ENCODE results near the gene YPEL4. TPM values are rescaled to one million over a fixed set of nuclear protein-coding genes. Genes with fewer than 3 reads are reported as not detected.

The YPEL4 gene
- total RNA-seq, 1 experiment from 2014 or later: 0.32 TPM

- Histone ChIP-seq H4K20me1 (ENCODE audit: insufficient read depth) (no peaks in the 10 kb centered on the region), H3K36me3 (ENCODE audit: control insufficient read depth in 1 of 2, insufficient read depth in 2 of 2, low read length in 2 of 2) (no peaks in the 10 kb centered on the region), H3K4me2 (ENCODE audit: low read length) (no peak overlapping the region; the same call in 1 of the 2 replicates), H2AFZ (ENCODE audit: low read depth, low read length, poor library complexity, severe bottlenecking) (no peak overlapping the region), H3K79me2 (ENCODE audit: insufficient read depth, low read length) (no peaks in the 10 kb centered on the region), H3K9ac (ENCODE audit: low read length) (no peak overlapping the region), H3K27ac (ENCODE audit: low read depth, low read length) (no peak overlapping the region), H3K27me3 (ENCODE audit: insufficient read depth, low read length) (no peaks in the 10 kb centered on the region), H3K9me3 (ENCODE audit: control insufficient read depth in 1 of 2, insufficient read depth in 1 of 2, low read depth in 1 of 2, low read length in 2 of 2) (no peaks in the 10 kb centered on the region), H3K9me2 (ENCODE audit: insufficient read depth) (no peaks in the 10 kb centered on the region), H3K4me3 (replicated peaks in 1 of 2; ENCODE audit: low read depth in 1 of 2, low read length in 2 of 2) (no peak overlapping the region), H3K4me1 (ENCODE audit: control insufficient read depth in 1 of 2, insufficient read depth in 2 of 2, low read length in 2 of 2) (peaks cover 0 to 10% of the 10 kb centered on the region in 2 experiments; a peak in 2 of 4 replicates)
- no TSS peak for BruUV-seq (replicated peaks)
- TF ChIP-seq EGR1 (IDR thresholded peaks at IDR 0.05; ENCODE audit: low read depth): no peak
- TF ChIP-seq SP1 (IDR thresholded peaks at IDR 0.05; ENCODE audit: low read depth): no peak
- no peak for TF ChIP-seq EZH2 (IDR thresholded peaks at IDR 0.05)
- no peak for TF ChIP-seq CTCF (IDR thresholded peaks at IDR 0.05 in 2 of 3, conservative IDR thresholded peaks at IDR 0.05 in 1 of 3; ENCODE audit: borderline replicate concordance in 1 of 3, insufficient read depth in 1 of 3, low read depth in 2 of 3, low read length in 2 of 3)
- no peak for TF ChIP-seq ZNF274 (IDR thresholded peaks at IDR 0.05; ENCODE audit: low read depth, low read length)
- no peak for TF ChIP-seq POLR2A (IDR thresholded peaks at IDR 0.05; ENCODE audit: borderline replicate concordance, extremely low read depth, insufficient read depth, insufficient read length)
- TF ChIP-seq EZH2phosphoT487 (IDR thresholded peaks at IDR 0.05; ENCODE audit: borderline replicate concordance): no peak
- TF ChIP-seq FOSL1 (IDR thresholded peaks at IDR 0.05; ENCODE audit: low read depth): no peak
- no peak for TF ChIP-seq RAD21 (IDR thresholded peaks at IDR 0.05; ENCODE audit: low read depth)
- TF ChIP-seq TCF7L2 (IDR thresholded peaks at IDR 0.05; ENCODE audit: borderline replicate concordance, extremely low read depth, insufficient read depth, insufficient read length): no peak
- TF ChIP-seq ZFX (IDR thresholded peaks at IDR 0.05): no peak
- no peak for DNase-seq (ENCODE audit: low read depth, low spot score)
- CTCF ChIA-PET: no interaction called here
- no peak for ATAC-seq
- POLR2A ChIA-PET: no interaction called here
- RAD21 ChIA-PET (ENCODE audit: low non-redundant PET in 1 of 2, low total read pairs in 2 of 2, uncharacterized antibody in 2 of 2, unreplicated experiment in 2 of 2): no interaction called here
- intact Hi-C loops (cut with micrococcal nuclease): no loop called here
Measured at GRCh38 chr11:57598831-57599155, 50.9 kb downstream of the YPEL4 start.

All from HCT116 (cell line).